NCI-H345 (cell line): ENCODE data around the gene ZNF724.

Experiments
- DNase-seq: peaks from one replicate; lab custom pipeline; 2025; lab: John Stamatoyannopoulos, UW

Gene ZNF724

GRCh38 chr19:23241419-23241818 lies 8.8 kb downstream of the ZNF724 start:
- no peak for DNase-seq

- no peak for DNase-seq
Observed at GRCh38 chr19:23222998-23223652, 27.1 kb downstream of the ZNF724 start.

GRCh38 chr19:23203841-23204344 lies 46.3 kb downstream of the ZNF724 start:
- DNase-seq, result no peak

GRCh38 chr19:23190341-23190740 lies 59.9 kb downstream of the ZNF724 start:
- no peak for DNase-seq

- no peak for DNase-seq
Observed at GRCh38 chr19:23183251-23183650, 66.9 kb downstream of the ZNF724 start.
